HepG2 (cell line): ENCODE results near the gene SLC25A52. TPM values are rescaled to one million over a fixed set of nuclear protein-coding genes. Genes with fewer than 3 reads are reported as not detected.

Experiments used
- ATAC-seq: fragments of 200-7000 bp; cut with Tn5 transposase; 3 replicates; pipeline ENCODE4 v1.9.1; 2020; ENCODE audit warnings: mild to moderate bottlenecking, moderate library complexity
- BruUV-seq: library from RNA; stranded (reverse); fragments of 400-500 nt; replicated peaks from 2 replicates; lab custom pipeline; 2021; lab: Mats Ljungman, UMichigan
- CTCF ChIA-PET: fragments of 300-600 bp; formaldehyde crosslinking; extraction: SDS; loops from one replicate; lab custom pipeline; 2021; ENCODE audit warnings: low total read pairs, inconsistent platforms, low intra/inter-chr PET ratio; lab: Yijun Ruan, JAX
- POLR2A ChIA-PET: fragments of 350-600 bp; sonication (Branson Sonifier 250); formaldehyde crosslinking; loops from one replicate; lab custom pipeline; 2020; ENCODE audit warnings: antibody characterized with exemption, inconsistent platforms; lab: Yijun Ruan, JAX
- DNase-seq: peaks from one replicate; pipeline ENCODE4 v3.0.0-alpha.2; 2015; ENCODE audit warnings: low spot score
- FAIRE-seq: peaks from 3 replicates; lab custom pipeline; 2011; peaks lifted over from hg19 to GRCh38; lab: Jason Lieb, UNC
- H2AFZ ChIP-seq: one replicate; pipeline ENCODE4 v1.6.1; 2011; ENCODE audit warnings: low read length, inconsistent platforms
- H3K27ac ChIP-seq: fragments of 300-600 bp; 3 replicates; pipeline ENCODE4 v1.8.0; 2011; ENCODE audit warnings: mixed run types, mild to moderate bottlenecking, mixed read lengths, low read length, inconsistent platforms; ENCODE audit not compliant: insufficient read depth; ENCODE audit errors: extremely low read length
- H3K27me3 ChIP-seq, 2 experiments: fragments of 200-600 bp in 1 of 2; 2 replicates in 1 of 2; 3 replicates in 1 of 2; pipeline versions ENCODE4 v1.6.0 to v1.8.0; 2011; ENCODE audit warnings: low read length in 2 of 2, mild to moderate bottlenecking in 2 of 2, moderate library complexity in 2 of 2, inconsistent platforms in 1 of 2; ENCODE audit not compliant: insufficient read depth in 2 of 2, control insufficient read depth in 1 of 2
- H3K36me3 ChIP-seq, 2 experiments: fragments of 200-600 bp in 1 of 2; replicated peaks in 1 of 2; 2 replicates in 1 of 2; 3 replicates in 1 of 2; pipeline versions ENCODE4 v1.5.1 to v1.8.0; 2011; ENCODE audit warnings: low read length in 2 of 2, inconsistent platforms in 1 of 2; ENCODE audit not compliant: insufficient read depth in 2 of 2, control insufficient read depth in 1 of 2
- H3K4me1 ChIP-seq: 2 replicates; pipeline ENCODE4 v1.5.1; 2012; ENCODE audit warnings: low read length, inconsistent platforms; ENCODE audit not compliant: insufficient read depth
- H3K4me2 ChIP-seq: 2 replicates; pipeline ENCODE4 v1.6.0; 2011; ENCODE audit warnings: low read depth, low read length, inconsistent platforms
- H3K4me3 ChIP-seq, 3 experiments: fragments of 200-600 bp in 1 of 3; sonication (generic), shearing (Covaris generic) in 1 of 3; replicated peaks in 1 of 3; 2 replicates each; pipeline ENCODE4 v1.5.1; 2011 to 2016; ENCODE audit warnings: low read length in 3 of 3, inconsistent platforms in 2 of 3, low read depth in 2 of 3, mild to moderate bottlenecking in 2 of 3, control low read depth in 1 of 3, mixed read lengths in 1 of 3; ENCODE audit not compliant: insufficient read depth in 1 of 3
- H3K79me2 ChIP-seq: one replicate; pipeline ENCODE4 v1.6.1; 2011; ENCODE audit warnings: low read length, inconsistent platforms; ENCODE audit not compliant: insufficient read depth
- H3K9ac ChIP-seq: 2 replicates; pipeline ENCODE4 v1.6.0; 2011; ENCODE audit warnings: mild to moderate bottlenecking, low read depth, low read length, inconsistent platforms; ENCODE audit not compliant: insufficient read depth
- H3K9me3 ChIP-seq: 2 replicates; pipeline ENCODE4 v1.5.1; 2012; ENCODE audit warnings: mild to moderate bottlenecking, low read length
- H4K20me1 ChIP-seq: 2 replicates; pipeline ENCODE4 v1.6.0; 2011; ENCODE audit warnings: inconsistent platforms, mild to moderate bottlenecking, low read length, moderate library complexity; ENCODE audit not compliant: insufficient read depth
- ARID3A ChIP-seq: IDR thresholded peaks from 2 replicates; pipeline ENCODE4 v1.6.1; 2012; ENCODE audit warnings: low read depth, low read length, improper control_type of control experiment
- BRD4 ChIP-seq: sonication (generic); formaldehyde crosslinking; IDR thresholded peaks from 2 replicates; pipeline ENCODE4 v1.4.0; 2020; ENCODE audit warnings: missing genetic modification reagents
- SMC3 ChIP-seq: IDR thresholded peaks from 2 replicates; pipeline ENCODE4 v1.6.1; 2011; ENCODE audit warnings: low read length, improper control_type of control experiment
- STAG1 ChIP-seq: sonication (generic); formaldehyde crosslinking; IDR thresholded peaks from 2 replicates; pipeline ENCODE4 v1.4.0; 2020; ENCODE audit warnings: missing genetic modification reagents
- ZBTB7B ChIP-seq: sonication (generic); formaldehyde crosslinking; IDR thresholded peaks from 2 replicates; pipeline ENCODE4 v1.4.0; 2020; ENCODE audit warnings: missing genetic modification reagents
- ZNF496 ChIP-seq: sonication (generic); formaldehyde crosslinking; IDR thresholded peaks from 2 replicates; pipeline ENCODE4 v1.8.1; 2023; ENCODE audit warnings: mild to moderate bottlenecking, moderate library complexity, missing genetic modification reagents; ENCODE audit not compliant: insufficient replicate concordance
- ZNF512B ChIP-seq: sonication (generic); formaldehyde crosslinking; IDR thresholded peaks from 2 replicates; pipeline ENCODE4 v1.5.1; 2020; ENCODE audit warnings: missing genetic modification reagents, mild to moderate bottlenecking, borderline replicate concordance
- ZSCAN12 ChIP-seq: sonication (generic); formaldehyde crosslinking; IDR thresholded peaks from 2 replicates; pipeline ENCODE4 v1.9.0; 2021; ENCODE audit warnings: mild to moderate bottlenecking, missing genetic modification reagents
- WGBS: methylation state at CpG from one replicate; pipeline ENCODE4 v1.1.6; 2017; ENCODE audit warnings: low lambda C conversion rate; 5-methylcytosine and 5-hydroxymethylcytosine counted together
- in situ Hi-C: cut with HindIII; loops from 2 replicates; pipeline ENCODE4 v1.10.0; 2017; ENCODE audit warnings: low pct_unique_long_range_greater_than_20kb; ENCODE audit not compliant: extremely low pct_ligation_motif_present
- intact Hi-C: fragments of 100-400 bp; cut with micrococcal nuclease; formaldehyde crosslinking; loops from one replicate; pipeline ENCODE4 v1.10.0; 2022; ENCODE audit not compliant: unreplicated experiment
- polyA plus RNA-seq, 8 experiments: library from polyadenylated mRNA; depleted of rRNA in 3 of 8; stranded (reverse) in 7 of 8; unstranded in 1 of 8; fragments of >200 nt; fragmentation: Illumina TruSeq in 4 of 8; extraction: Trizol in 4 of 8; gene quantifications; 2 replicates each; pipeline versions ENCODE4 v1.2.1 to v1.2.3, GENCODE V29; 2011 to 2016; ENCODE audit warnings: low read depth in 4 of 8, missing spikeins in 1 of 8, mixed read lengths in 1 of 8; ENCODE audit not compliant: insufficient read depth in 1 of 8
- total RNA-seq, 5 experiments: library from RNA; depleted of rRNA; stranded (reverse); fragments of >200 nt; fragmentation: Illumina TruSeq; extraction: Trizol; gene quantifications; 2 replicates each; pipeline ENCODE4 v1.2.3, GENCODE V29; 2016; ENCODE audit warnings: low read depth in 1 of 5
- TF ChIP-seq, protein P1 (sequence below): sonication (generic); formaldehyde crosslinking; IDR thresholded peaks from 2 replicates; pipeline ENCODE4 v1.9.0; 2021; ENCODE audit warnings: missing genetic modification reagents, mild to moderate bottlenecking, borderline replicate concordance
- TF ChIP-seq, protein P2 (sequence below): sonication (generic); formaldehyde crosslinking; IDR thresholded peaks from 2 replicates; pipeline ENCODE4 v1.4.0; 2020; ENCODE audit warnings: mild to moderate bottlenecking, missing genetic modification reagents
- TF ChIP-seq, protein P3 (sequence below): sonication (generic); formaldehyde crosslinking; IDR thresholded peaks from 2 replicates; pipeline ENCODE4 v1.5.0; 2020; ENCODE audit warnings: mild to moderate bottlenecking, missing genetic modification reagents, moderate library complexity

Gene SLC25A52
- total and polyA plus RNA-seq, 2 of the 13 experiments (the other 11 are each of a cell fraction or from before 2014, with no cell fraction given): 0.46 TPM; not detected in 1

DNA sequence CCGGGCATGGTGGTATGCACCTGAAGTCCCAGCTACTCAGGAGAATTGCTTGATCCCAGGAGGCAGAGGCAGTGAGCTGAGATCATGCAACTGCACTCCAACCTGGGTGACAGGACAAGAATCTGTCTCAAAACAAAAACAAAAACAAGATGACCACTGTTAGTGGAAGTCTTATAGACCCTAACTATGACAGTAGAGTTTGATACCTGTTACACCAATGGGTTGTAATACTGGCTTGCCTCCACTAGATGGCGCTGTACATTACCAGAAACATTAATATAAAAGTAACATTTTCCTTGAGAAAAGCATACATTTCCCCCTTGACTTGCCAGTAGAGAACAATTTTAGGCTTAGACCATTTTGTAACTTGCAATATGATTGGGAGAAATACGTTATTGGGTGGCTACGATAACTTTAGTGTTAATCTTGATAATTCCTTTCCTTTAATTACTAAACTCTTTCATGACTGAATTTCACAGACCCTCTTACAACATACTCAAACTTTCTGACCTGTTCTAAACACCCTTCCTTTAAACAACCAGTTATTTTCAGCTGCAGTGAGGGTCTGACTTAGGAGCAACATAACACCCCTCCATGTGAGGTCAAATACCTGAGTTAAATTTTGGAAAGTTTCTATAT lies 19.5 kb downstream of the SLC25A52 start:
- no TSS peak for BruUV-seq
- Histone ChIP-seq H2AFZ (no peak overlapping the region), H3K27ac (no peak overlapping the region), H3K4me3 (no peak overlapping the region), H3K4me2 (no peak overlapping the region), H3K9me3 (no peaks in the 10 kb centered on the region), H3K9ac (no peak overlapping the region), H3K27me3 (peaks cover 0 to 5% of the 10 kb centered on the region in 2 experiments; a peak in 1 of 5 replicates), H4K20me1 (no peaks in the 10 kb centered on the region), H3K36me3 (no peaks in the 10 kb centered on the region), H3K4me1 (peaks cover 12% of the 10 kb centered on the region), H3K79me2 (no peaks in the 10 kb centered on the region)
- in situ Hi-C loops (loop anchor here (10.0 kb wide), 2 partner anchors 84 to 214 kb away; no protein-coding TSS in a partner anchor), intact Hi-C loops (loop anchor here (1.0 kb wide), 3 partner anchors 78 to 236 kb away; no protein-coding TSS in a partner anchor)
- 27% methylated on average over 4 of the region's 4 CpGs for WGBS
- FAIRE-seq: peak; percentile 42
- DNase-seq: peak; percentile 41
- peak; percentile 46; the same call in 2 of the 3 replicates for ATAC-seq
- POLR2A ChIA-PET: no interaction called here
- CTCF ChIA-PET: interaction anchor here (0.9 to 2.6 kb wide), 5 partner anchors 78 to 239 kb away, joined by 3 to 18 read pairs (median 4); no protein-coding TSS in a partner anchor
- TF ChIP-seq ARID3A (0 out of 2 replicates have a peak, but pooled peaks have one; percentile 17), BRD4 (no peak), ZNF496 (no peak), ZSCAN12 (CRISPR knock-in tag) (no peak), STAG1 (CRISPR knock-in tag) (peak; percentile 75), ZNF512B (CRISPR knock-in tag) (no peak), SMC3 (peak; percentile 78), ZBTB7B (no peak)
- TF ChIP-seq, protein P1, sequence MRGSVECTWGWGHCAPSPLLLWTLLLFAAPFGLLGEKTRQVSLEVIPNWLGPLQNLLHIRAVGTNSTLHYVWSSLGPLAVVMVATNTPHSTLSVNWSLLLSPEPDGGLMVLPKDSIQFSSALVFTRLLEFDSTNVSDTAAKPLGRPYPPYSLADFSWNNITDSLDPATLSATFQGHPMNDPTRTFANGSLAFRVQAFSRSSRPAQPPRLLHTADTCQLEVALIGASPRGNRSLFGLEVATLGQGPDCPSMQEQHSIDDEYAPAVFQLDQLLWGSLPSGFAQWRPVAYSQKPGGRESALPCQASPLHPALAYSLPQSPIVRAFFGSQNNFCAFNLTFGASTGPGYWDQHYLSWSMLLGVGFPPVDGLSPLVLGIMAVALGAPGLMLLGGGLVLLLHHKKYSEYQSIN (CRISPR knock-in tag): no peak
- TF ChIP-seq, protein P2, sequence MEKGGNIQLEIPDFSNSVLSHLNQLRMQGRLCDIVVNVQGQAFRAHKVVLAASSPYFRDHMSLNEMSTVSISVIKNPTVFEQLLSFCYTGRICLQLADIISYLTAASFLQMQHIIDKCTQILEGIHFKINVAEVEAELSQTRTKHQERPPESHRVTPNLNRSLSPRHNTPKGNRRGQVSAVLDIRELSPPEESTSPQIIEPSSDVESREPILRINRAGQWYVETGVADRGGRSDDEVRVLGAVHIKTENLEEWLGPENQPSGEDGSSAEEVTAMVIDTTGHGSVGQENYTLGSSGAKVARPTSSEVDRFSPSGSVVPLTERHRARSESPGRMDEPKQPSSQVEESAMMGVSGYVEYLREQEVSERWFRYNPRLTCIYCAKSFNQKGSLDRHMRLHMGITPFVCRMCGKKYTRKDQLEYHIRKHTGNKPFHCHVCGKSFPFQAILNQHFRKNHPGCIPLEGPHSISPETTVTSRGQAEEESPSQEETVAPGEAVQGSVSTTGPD (CRISPR knock-in tag): no peak
- TF ChIP-seq, protein P3, sequence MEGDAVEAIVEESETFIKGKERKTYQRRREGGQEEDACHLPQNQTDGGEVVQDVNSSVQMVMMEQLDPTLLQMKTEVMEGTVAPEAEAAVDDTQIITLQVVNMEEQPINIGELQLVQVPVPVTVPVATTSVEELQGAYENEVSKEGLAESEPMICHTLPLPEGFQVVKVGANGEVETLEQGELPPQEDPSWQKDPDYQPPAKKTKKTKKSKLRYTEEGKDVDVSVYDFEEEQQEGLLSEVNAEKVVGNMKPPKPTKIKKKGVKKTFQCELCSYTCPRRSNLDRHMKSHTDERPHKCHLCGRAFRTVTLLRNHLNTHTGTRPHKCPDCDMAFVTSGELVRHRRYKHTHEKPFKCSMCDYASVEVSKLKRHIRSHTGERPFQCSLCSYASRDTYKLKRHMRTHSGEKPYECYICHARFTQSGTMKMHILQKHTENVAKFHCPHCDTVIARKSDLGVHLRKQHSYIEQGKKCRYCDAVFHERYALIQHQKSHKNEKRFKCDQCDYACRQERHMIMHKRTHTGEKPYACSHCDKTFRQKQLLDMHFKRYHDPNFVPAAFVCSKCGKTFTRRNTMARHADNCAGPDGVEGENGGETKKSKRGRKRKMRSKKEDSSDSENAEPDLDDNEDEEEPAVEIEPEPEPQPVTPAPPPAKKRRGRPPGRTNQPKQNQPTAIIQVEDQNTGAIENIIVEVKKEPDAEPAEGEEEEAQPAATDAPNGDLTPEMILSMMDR (CRISPR knock-in tag): peak; percentile 79
